Effector memory CD8-positive, alpha-beta T cell (primary cell): ENCODE results near the gene LIN9.
A peak's percentile ranks its signal among the peaks of the same experiment; 100 is the strongest.
"Not testable (repeated sequence)": the region's sequence is repeated elsewhere in the genome, so short reads cannot be mapped to it uniquely, and the experiment has no call there.

Source experiments
- ATAC-seq: fragments of 150-1000 bp; cut with Tn5 transposase; replicated peaks from 2 replicates; pipeline ENCODE4 v1.10.0; 2021; ENCODE audit warnings: mild to moderate bottlenecking, moderate library complexity
- DNase-seq, 3 experiments: peaks; one replicate each; pipeline ENCODE4 v3.0.0; 2021
- H3K27ac Mint-ChIP-seq, 2 donors: one replicate each; pipeline ENCODE4 v1.8.0; 2022; ENCODE audit warnings: mild to moderate bottlenecking in 2 of 2, mixed read lengths in 2 of 2, moderate library complexity in 2 of 2
- H3K27me3 Mint-ChIP-seq, 2 donors: one replicate each; pipeline ENCODE4 v1.8.0; 2022; ENCODE audit warnings: mixed read lengths in 2 of 2
- H3K36me3 Mint-ChIP-seq: one replicate; pipeline ENCODE4 v1.8.0; 2022; ENCODE audit warnings: mild to moderate bottlenecking, moderate library complexity, mixed read lengths; ENCODE audit not compliant: insufficient read depth
- H3K4me1 Mint-ChIP-seq, 2 donors: one replicate each; pipeline ENCODE4 v1.8.0; 2022; ENCODE audit warnings: low read depth in 2 of 2, mixed read lengths in 2 of 2
- H3K4me3 Mint-ChIP-seq, 2 donors: one replicate each; pipeline ENCODE4 v1.8.0; 2022; ENCODE audit warnings: mild to moderate bottlenecking in 2 of 2, mixed read lengths in 2 of 2, moderate library complexity in 2 of 2
- H3K9me3 Mint-ChIP-seq, 2 donors: one replicate each; pipeline ENCODE4 v1.8.0; 2022; ENCODE audit warnings: mixed read lengths in 2 of 2

Gene LIN9

GRCh38 chr1:226279498-226279897, 29.5 kb downstream of the LIN9 start:
- no peak overlapping the region for H3K27ac Mint-ChIP-seq
- H3K4me3 Mint-ChIP-seq: no peak overlapping the region
- DNase-seq (no peak), ATAC-seq (no peak)
- H3K36me3 Mint-ChIP-seq: peaks cover 2% of the 10 kb centered on the region
- no peaks in the 10 kb centered on the region for H3K9me3 Mint-ChIP-seq
- no peaks in the 10 kb centered on the region for H3K27me3 Mint-ChIP-seq
- no peaks in the 10 kb centered on the region for H3K4me1 Mint-ChIP-seq

- H3K4me3 Mint-ChIP-seq: no peak overlapping the region
- H3K9me3 Mint-ChIP-seq: no peaks in the 10 kb centered on the region
- ATAC-seq: no peak
- DNase-seq: no peak
- no peaks in the 10 kb centered on the region for H3K4me1 Mint-ChIP-seq
- H3K27ac Mint-ChIP-seq: no peak overlapping the region
- no peaks in the 10 kb centered on the region for H3K27me3 Mint-ChIP-seq
- H3K36me3 Mint-ChIP-seq: peaks cover 6% of the 10 kb centered on the region
Observed at GRCh38 chr1:226277897-226278296, 31.1 kb downstream of the LIN9 start.

- Mint-ChIP-seq H3K27me3 (no peaks in the 10 kb centered on the region), H3K27ac (no peak overlapping the region), H3K36me3 (peaks cover 6% of the 10 kb centered on the region), H3K4me3 (no peak overlapping the region), H3K9me3 (no peaks in the 10 kb centered on the region), H3K4me1 (no peaks in the 10 kb centered on the region)
- no peak for DNase-seq
- no peak for ATAC-seq
Observed at GRCh38 chr1:226276987-226277386, 32.0 kb downstream of the LIN9 start.

GRCh38 chr1:226276077-226276682, 32.8 kb downstream of the LIN9 start:
- Mint-ChIP-seq H3K4me1 (no peaks in the 10 kb centered on the region), H3K27ac (no peak overlapping the region), H3K4me3 (no peak overlapping the region), H3K36me3 (peaks cover 3% of the 10 kb centered on the region), H3K9me3 (no peaks in the 10 kb centered on the region), H3K27me3 (no peaks in the 10 kb centered on the region)
- DNase-seq: no peak
- no peak for ATAC-seq

GRCh38 chr1:226274138-226274537, 34.8 kb downstream of the LIN9 start:
- DNase-seq: no peak
- peak overlapping the region in 1 of 2 donors; percentile 54 for H3K27ac Mint-ChIP-seq
- H3K4me3 Mint-ChIP-seq: no peak overlapping the region
- no peaks in the 10 kb centered on the region for H3K9me3 Mint-ChIP-seq
- no peaks in the 10 kb centered on the region for H3K4me1 Mint-ChIP-seq
- no peaks in the 10 kb centered on the region for H3K27me3 Mint-ChIP-seq
- no peak for ATAC-seq
- peaks cover 6% of the 10 kb centered on the region for H3K36me3 Mint-ChIP-seq

- H3K9me3 Mint-ChIP-seq, ATAC-seq, DNase-seq, H3K27ac Mint-ChIP-seq, H3K27me3 Mint-ChIP-seq, H3K4me1 Mint-ChIP-seq, H3K4me3 Mint-ChIP-seq: not testable (repeated sequence)
- H3K36me3 Mint-ChIP-seq: peaks cover 14% of the 10 kb centered on the region
Observed at GRCh38 chr1:226272233-226272902, 36.6 kb downstream of the LIN9 start.

- Mint-ChIP-seq H3K4me3 (no peak overlapping the region), H3K36me3 (peaks cover 19% of the 10 kb centered on the region), H3K27ac (no peak overlapping the region), H3K27me3 (no peaks in the 10 kb centered on the region), H3K9me3 (no peaks in the 10 kb centered on the region), H3K4me1 (no peaks in the 10 kb centered on the region)
- no peak for ATAC-seq
- DNase-seq: no peak
Observed at GRCh38 chr1:226268421-226269124, 40.4 kb downstream of the LIN9 start.

GRCh38 chr1:226261818-226262217, 47.1 kb downstream of the LIN9 start:
- Mint-ChIP-seq H3K9me3 (no peaks in the 10 kb centered on the region), H3K4me1 (no peaks in the 10 kb centered on the region), H3K27me3 (no peaks in the 10 kb centered on the region), H3K27ac (no peak overlapping the region), H3K4me3 (no peak overlapping the region), H3K36me3 (peaks cover 14% of the 10 kb centered on the region)
- no peak for DNase-seq
- no peak for ATAC-seq

GRCh38 chr1:226255380-226255779, 53.6 kb downstream of the LIN9 start:
- no peaks in the 10 kb centered on the region for H3K27me3 Mint-ChIP-seq
- H3K9me3 Mint-ChIP-seq: no peaks in the 10 kb centered on the region
- H3K4me1 Mint-ChIP-seq: no peaks in the 10 kb centered on the region
- peaks cover 9% of the 10 kb centered on the region for H3K36me3 Mint-ChIP-seq
- H3K27ac Mint-ChIP-seq: no peak overlapping the region
- ATAC-seq (no peak), DNase-seq (no peak)
- H3K4me3 Mint-ChIP-seq: no peak overlapping the region

- no peak overlapping the region for H3K27ac Mint-ChIP-seq
Observed at GRCh38 chr1:226253933-226254332, 55.0 kb downstream of the LIN9 start.

GRCh38 chr1:226252841-226253240, 56.1 kb downstream of the LIN9 start:
- H3K27me3 Mint-ChIP-seq, H3K9me3 Mint-ChIP-seq, H3K4me1 Mint-ChIP-seq, H3K4me3 Mint-ChIP-seq, ATAC-seq, H3K27ac Mint-ChIP-seq, H3K36me3 Mint-ChIP-seq, DNase-seq: not testable (repeated sequence)

More at GRCh38 chr1:226253933-226254332, 55.0 kb downstream of the LIN9 start:
- ATAC-seq (no peak), DNase-seq (no peak)
- Mint-ChIP-seq H3K4me1 (no peaks in the 10 kb centered on the region), H3K9me3 (no peaks in the 10 kb centered on the region), H3K4me3 (no peak overlapping the region), H3K36me3 (peaks cover 6% of the 10 kb centered on the region), H3K27me3 (no peaks in the 10 kb centered on the region)

GRCh38 chr1:226250511-226250910, 58.5 kb downstream of the LIN9 start:
- H3K9me3 Mint-ChIP-seq: no peaks in the 10 kb centered on the region
- ATAC-seq (no peak), DNase-seq (no peak)
- H3K27me3 Mint-ChIP-seq: no peaks in the 10 kb centered on the region
- H3K27ac Mint-ChIP-seq: no peak overlapping the region
- no peaks in the 10 kb centered on the region for H3K4me1 Mint-ChIP-seq
- H3K4me3 Mint-ChIP-seq: no peak overlapping the region
- peaks cover 12% of the 10 kb centered on the region for H3K36me3 Mint-ChIP-seq

- H3K27me3 Mint-ChIP-seq: no peaks in the 10 kb centered on the region
- ATAC-seq (no peak), DNase-seq (no peak)
- H3K27ac Mint-ChIP-seq: no peak overlapping the region
- peaks cover 12% of the 10 kb centered on the region for H3K36me3 Mint-ChIP-seq
- H3K9me3 Mint-ChIP-seq: no peaks in the 10 kb centered on the region
- no peak overlapping the region for H3K4me3 Mint-ChIP-seq
- H3K4me1 Mint-ChIP-seq: no peaks in the 10 kb centered on the region
Observed at GRCh38 chr1:226248796-226249195, 60.2 kb downstream of the LIN9 start.

GRCh38 chr1:226248091-226248490, 60.9 kb downstream of the LIN9 start:
- ATAC-seq (no peak), DNase-seq (no peak)
- Mint-ChIP-seq H3K27ac (no peak overlapping the region), H3K4me3 (no peak overlapping the region), H3K36me3 (peaks cover 9% of the 10 kb centered on the region), H3K4me1 (no peaks in the 10 kb centered on the region), H3K27me3 (no peaks in the 10 kb centered on the region), H3K9me3 (no peaks in the 10 kb centered on the region)
